Inflammatory macrophage treated with lipopolysaccharide for 4 hours (primary cell): ENCODE data around the gene CACNG7.
"Not testable (repeated sequence)": the region's sequence is repeated elsewhere in the genome, so short reads cannot be mapped to it uniquely, and the experiment has no call there.

Experiments
- DNase-seq: peaks from one replicate; pipeline ENCODE4 v3.0.0-alpha.2; 2020

CACNG7 gene, protein sequence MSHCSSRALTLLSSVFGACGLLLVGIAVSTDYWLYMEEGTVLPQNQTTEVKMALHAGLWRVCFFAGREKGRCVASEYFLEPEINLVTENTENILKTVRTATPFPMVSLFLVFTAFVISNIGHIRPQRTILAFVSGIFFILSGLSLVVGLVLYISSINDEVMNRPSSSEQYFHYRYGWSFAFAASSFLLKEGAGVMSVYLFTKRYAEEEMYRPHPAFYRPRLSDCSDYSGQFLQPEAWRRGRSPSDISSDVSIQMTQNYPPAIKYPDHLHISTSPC

DNA sequence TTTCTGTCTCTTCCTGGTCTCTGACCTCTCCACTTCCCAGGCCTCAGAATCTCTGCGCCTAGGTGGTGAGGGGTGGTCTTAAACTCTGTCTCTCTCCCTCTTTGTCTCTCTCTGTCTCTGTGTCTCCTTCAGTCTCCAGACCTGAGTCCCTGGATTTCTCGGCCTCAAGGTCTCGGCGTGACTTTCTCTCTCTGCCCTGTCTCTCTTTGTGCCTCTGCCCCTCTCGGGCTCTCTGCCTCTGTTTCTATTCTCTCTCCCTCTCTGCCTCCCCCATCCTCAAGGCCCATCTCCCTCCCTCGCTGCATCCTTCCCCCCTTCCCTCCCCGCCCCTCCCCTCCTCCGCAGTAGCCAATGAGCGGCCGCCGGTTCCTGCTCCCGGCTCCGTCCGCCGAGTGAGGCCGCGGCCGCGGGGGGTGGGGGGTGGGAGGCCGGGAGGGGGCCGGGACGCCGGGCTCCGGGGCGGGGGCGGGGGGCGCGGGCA lies at the start of gene CACNG7:
TSS of gene CACNG7 (plus strand) at position 344 of the 481 bp plus-strand sequence. CDS start 3,554 bp downstream, outside the sequence.
- no peak for DNase-seq

DNA sequence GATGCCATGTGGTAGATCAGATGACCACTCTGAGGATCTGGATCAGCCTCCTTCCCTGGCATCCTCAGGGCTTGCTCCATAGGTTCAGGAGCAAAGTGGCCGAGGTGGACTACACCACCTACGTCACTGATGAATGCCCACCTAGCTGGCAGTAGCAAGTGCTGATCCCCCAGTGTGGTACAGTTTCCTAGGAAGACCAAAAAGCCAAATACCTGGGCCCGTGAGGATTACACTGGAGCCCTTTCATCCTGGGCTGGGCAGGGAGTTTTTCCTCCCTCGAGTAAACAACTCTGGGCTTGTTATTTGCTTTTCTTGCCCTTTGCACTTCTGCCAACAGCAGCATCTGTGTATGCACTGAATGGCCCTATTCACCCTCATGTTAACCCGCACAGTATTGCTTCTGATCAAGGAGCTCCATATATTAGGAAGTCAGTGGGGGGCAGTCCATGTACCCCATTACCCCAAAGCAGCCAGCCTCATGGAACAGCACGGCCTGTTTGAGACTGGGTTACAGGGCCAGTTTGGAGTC lies 44.7 kb upstream of the CACNG7 start:
- DNase-seq: no peak

DNA sequence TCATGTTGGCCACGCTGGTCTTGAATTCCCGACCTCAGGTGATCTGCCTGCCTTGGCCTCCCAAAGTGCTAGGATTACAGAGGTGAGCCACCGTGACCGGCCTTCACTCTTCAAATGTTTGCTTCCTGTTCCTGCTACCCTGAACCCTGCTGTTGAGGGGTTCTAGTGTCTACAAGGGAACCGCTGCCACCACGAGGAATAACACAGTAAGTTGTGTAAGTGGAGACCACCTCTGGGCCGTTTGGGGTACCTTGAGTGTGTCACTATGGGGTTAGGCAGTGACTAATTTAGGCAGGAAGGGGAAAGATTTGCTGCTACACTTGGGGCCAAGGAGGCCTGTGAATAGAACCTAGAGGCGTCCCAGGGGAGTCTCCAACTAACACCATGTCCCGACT lies 43.6 kb upstream of the CACNG7 start:
- DNase-seq: no peak

DNA sequence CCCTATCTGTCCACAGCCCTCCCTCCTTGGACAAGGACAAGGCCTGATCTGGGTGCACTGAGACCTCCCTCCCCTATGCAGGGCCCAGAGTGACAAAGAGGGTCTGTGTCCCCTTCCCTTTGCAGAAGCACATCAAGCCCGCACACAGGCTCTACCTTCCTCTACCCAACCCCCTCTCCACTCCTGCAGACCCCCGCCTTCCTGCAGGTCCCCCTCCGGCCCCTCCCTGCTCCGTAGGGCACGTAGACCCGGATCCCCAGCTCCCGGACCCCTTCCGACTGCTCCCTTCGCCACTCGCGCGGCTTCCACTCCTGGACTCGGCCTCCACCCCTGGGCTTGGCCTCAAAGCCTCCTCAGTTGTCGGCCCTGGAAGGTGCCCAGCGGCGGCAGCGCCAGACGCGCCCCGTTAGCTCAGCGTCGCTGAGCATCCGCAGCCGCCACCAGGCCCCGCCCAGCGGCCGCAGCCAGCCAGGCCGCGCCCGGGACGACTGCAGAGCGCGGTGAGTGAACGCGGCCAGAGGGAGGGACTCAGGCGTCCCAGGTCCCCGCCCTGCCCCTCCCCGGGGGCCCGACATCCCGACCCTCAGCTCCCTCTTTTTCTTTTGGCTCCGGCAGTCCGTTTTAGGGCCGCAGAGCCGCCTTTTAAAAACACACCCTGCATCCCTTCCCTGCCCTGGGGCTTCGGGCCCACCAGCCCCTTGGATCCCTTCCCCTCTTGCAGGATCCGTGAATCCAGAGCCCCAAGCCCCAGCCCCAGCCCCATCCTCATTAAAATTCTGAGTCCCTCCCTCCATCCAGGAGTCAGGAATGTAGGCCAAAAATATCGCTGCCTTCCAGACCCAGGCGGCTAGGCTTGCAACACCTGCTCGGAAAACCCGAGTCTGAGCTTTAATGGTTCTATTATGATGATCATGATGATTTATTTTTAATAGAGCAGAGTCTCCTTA lies 42.9 kb upstream of the CACNG7 start:
- peak; percentile 68 for DNase-seq

DNA sequence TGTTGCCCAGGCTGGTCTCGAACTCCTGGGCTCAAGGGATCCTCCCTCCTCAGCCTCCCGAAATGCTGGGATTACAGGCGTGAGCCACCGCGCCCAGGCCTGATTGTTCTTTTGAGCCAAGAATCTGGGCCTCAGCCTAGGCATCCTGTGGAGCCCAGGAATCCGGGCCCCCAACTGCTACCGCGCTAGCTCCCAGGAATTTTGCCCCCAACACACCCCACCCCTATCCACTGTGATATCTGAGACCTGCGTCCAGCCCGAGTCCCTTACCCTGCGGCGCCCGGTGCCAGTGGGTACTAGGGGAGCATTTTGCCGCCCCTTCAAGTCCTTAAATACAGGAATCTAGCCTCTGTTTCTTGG lies 42.2 kb upstream of the CACNG7 start:
- no peak for DNase-seq

DNA sequence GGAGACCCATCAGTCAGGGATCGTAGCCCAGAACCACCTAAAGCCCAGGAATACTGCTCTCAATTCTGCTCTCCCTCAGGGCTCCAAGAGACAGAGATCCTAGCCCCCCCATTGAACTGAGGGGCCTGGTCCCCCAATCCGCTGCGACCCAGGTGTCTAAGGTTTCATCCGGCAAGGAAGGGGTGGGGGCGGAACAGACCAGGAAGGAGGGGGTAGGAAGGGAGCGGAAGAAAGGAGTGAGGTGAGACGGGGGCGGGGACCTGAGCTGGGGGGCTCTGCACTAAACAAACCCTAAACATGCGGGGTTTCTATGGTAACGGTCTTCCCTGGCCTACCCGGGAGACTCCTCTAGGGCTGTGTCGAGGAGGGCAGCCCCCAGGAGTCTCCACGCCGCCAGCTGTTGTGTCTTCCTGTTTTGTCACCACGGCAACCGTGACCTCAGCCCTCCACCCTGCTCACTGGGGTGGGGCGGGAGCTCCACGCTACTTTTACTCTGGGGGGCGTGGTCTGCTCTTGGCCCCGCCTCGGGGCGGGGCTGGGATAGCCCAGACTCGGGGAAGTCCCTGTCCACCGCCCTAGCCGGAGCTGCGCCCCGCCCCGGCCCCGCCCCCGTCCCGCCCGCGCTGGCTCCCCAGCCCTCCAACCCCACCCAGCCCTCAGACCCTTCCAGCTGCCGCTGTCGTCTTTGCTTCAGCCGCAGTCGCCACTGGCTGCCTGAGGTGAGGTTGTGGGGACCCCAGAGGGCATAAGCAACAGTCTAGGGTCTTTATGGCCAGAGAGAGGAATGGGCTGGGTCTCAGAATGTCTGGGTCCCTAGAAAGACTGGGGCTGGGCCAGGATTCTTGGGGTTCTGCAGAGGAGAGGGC lies 41.6 kb upstream of the CACNG7 start, which contains the start of gene MYADM:
TSS of gene MYADM (plus strand) at position 659 of the 866 bp plus-strand sequence. CDS start 5,647 bp downstream, outside the sequence.
- DNase-seq: peak; percentile 98

DNA sequence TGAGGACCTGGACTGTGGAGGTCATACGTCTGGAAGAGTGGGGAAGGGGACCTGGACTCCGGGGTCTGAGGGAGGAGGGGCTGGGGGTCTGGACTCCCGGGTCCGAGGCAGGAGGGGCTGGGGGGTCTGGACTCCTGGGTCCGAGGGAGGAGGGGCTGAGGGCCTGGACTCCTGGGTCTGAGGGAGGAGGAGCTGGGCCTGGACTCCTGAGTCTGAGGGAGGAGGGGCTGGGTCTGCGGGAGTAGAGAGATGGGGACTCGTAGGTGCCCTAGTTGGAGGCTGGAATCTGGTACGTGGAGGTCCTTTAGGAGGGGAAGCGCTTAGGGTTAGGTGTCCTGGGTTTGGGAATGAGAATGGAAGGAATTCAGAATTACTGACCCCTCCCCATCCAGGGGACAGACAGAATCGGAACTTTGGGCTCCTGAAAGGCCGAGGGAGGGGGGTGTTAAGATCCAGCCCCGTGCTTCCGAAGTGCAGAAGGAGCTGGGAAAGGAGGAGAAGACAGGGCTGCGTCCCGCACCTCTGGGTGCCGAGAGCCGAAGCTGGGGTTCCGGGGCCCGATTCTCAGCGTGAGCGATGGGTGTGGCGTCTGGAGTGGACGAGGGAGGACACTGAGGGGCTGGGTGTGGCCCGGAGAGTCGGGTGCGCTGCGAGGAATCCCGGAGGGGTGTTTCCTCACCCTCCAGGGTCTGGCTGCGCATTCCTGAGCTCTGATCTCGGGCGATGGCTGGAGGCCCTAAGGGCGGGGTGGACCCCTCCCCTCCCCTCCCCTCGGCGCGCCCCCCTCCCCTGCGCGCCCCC lies 40.8 kb upstream of the CACNG7 start:
- peak; percentile 80 for DNase-seq

DNA sequence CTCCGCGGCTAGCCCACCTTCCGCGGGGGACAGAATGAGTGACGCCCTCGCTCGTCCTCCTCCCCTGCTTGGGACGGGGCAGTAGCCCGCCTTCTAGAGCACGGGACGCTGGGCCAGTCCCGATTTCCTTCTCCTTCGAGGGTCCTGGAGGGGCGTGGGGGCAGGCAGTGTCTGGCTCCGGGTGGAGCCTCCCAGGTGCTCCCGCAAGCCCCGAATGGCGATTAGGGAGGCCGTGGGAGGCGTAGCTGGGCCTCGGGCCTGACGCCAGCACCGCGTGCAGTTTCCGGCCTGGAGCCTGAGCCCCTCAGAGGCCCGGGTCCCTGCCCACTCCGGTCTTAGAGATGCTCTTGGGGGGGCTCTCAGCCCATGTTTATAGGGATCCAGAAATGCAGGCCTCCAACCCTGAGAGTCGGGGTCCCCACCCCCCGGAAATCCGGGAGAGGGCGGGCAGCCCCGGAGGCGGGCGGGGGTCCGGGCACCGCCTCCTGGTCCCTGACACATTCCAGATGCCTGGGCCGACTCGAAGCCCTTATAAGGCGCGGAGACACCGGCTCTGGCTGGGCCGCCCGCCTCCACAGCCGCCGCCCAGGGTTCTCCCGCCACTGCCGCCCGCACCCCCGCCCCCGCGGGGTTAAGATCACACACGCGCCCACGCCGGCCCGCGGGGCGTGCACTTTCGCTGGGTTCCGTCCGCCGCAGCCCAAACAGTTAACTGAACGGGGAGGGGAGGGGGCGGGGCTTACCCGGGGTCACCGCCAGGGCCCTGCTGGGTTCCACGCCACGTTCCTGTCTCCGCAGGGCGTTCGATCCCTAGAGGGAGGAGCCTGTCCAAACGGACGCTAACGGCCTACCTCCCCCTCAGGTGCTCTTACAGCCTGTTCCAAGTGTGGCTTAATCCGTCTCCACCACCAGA lies 39.9 kb upstream of the CACNG7 start:
- DNase-seq: peak; percentile 92

DNA sequence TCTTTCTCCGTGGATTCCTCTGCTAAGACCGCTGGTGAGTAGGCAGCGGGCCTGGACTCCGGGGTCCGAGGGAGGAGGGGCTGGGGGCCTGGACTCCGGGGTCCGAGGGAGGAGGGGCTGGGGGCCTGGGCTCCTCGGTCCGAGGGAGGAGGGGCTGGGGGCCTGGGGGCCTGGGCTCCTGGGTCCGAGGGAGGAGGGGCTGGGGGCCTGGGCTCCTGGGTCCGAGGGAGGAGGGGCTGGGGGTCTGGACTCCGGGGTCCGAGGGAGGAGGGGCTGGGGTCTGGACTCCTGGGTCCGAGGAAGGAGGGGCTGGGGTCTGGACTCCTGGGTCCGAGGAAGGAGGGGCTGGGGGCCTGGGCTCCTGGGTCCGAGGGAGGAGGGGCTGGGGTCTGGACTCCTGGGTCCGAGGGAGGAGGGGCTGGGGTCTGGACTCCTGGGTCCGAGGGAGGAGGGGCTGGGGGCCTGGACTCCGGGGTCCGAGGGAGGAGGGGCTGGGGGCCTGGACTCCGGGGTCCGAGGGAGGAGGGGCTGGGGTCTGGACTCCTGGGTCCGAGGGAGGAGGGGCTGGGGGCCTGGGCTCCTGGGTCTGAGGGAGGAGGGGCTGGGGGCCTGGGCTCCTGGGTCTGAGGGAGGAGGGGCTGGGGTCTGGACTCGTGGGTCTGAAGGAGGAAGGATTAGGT lies 39.1 kb upstream of the CACNG7 start:
- DNase-seq: not testable (repeated sequence)

DNA sequence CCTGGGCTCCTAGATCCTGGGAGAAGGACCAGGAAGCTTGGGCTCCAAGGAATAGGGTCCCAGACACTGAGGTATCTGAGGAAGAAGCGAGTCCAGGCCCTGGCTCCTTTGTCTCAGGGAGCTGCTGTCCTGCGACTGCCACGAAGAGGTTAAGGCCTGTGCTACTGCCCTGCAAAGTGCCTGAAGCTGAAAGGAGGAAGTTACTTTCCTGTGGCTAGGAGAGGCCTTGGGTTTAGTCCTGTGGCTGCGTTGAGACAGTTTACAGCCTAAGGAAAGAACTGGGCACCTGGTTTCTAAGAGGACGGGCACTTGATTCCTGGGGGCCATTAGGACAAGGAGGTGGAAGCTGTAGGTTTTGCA lies 38.6 kb upstream of the CACNG7 start:
- DNase-seq: peak; percentile 83

DNA sequence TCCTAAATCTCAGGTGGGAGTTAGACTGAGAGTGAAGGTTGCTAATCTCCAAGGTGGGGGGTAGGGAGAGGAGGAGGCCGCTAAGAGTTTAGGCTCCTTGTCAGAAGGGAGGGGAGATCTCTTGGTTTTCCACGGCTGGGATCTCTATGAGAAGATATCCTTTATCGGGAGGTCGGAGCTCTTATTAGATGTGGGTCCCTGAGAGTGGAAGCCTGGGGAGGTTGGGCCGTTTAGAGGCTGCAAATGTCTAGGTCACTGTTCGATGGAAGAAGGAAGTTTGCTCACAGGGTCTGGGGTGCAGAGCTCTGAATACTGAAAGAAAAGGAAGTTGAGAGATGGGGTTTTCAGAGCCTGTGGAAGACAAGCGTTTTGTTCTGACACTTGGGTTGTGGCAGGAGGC lies 37.6 kb upstream of the CACNG7 start:
- peak; percentile 74 for DNase-seq

DNA sequence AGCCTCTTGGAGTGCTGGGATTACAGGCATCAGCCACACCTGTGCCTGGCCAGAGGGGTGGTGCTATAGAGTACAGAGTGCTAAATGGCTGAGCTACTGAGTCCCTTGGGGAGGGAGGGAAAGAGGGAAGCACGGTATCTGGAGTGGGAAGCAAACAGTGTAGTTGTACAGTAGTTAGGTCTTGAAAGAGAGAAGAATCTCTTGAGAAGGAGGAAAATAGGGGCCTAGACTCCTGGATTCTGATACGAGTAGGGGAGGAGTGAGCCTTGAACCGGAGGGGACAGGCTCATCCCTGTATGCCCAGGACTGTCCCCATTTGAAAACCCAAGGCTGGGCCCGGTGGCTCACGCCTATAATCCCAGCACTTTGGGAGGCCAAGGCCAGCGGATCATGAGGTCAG lies 36.3 kb upstream of the CACNG7 start:
- DNase-seq: no peak

DNA sequence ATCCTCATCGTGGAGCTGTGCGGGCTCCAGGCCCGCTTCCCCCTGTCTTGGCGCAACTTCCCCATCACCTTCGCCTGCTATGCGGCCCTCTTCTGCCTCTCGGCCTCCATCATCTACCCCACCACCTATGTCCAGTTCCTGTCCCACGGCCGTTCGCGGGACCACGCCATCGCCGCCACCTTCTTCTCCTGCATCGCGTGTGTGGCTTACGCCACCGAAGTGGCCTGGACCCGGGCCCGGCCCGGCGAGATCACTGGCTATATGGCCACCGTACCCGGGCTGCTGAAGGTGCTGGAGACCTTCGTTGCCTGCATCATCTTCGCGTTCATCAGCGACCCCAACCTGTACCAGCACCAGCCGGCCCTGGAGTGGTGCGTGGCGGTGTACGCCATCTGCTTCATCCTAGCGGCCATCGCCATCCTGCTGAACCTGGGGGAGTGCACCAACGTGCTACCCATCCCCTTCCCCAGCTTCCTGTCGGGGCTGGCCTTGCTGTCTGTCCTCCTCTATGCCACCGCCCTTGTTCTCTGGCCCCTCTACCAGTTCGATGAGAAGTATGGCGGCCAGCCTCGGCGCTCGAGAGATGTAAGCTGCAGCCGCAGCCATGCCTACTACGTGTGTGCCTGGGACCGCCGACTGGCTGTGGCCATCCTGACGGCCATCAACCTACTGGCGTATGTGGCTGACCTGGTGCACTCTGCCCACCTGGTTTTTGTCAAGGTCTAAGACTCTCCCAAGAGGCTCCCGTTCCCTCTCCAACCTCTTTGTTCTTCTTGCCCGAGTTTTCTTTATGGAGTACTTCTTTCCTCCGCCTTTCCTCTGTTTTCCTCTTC lies 35.1 kb upstream of the CACNG7 start:
- DNase-seq: no peak

DNA sequence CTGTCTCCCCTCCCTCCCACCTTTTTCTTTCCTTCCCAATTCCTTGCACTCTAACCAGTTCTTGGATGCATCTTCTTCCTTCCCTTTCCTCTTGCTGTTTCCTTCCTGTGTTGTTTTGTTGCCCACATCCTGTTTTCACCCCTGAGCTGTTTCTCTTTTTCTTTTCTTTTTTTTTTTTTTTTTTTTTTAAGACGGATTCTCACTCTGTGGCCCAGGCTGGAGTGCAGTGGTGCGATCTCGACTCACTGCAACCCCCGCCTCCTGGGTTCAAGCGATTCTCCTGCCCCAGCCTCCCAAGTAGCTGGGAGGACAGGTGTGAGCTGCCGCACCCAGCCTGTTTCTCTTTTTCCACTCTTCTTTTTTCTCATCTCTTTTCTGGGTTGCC lies 34.5 kb upstream of the CACNG7 start:
- DNase-seq: no peak

DNA sequence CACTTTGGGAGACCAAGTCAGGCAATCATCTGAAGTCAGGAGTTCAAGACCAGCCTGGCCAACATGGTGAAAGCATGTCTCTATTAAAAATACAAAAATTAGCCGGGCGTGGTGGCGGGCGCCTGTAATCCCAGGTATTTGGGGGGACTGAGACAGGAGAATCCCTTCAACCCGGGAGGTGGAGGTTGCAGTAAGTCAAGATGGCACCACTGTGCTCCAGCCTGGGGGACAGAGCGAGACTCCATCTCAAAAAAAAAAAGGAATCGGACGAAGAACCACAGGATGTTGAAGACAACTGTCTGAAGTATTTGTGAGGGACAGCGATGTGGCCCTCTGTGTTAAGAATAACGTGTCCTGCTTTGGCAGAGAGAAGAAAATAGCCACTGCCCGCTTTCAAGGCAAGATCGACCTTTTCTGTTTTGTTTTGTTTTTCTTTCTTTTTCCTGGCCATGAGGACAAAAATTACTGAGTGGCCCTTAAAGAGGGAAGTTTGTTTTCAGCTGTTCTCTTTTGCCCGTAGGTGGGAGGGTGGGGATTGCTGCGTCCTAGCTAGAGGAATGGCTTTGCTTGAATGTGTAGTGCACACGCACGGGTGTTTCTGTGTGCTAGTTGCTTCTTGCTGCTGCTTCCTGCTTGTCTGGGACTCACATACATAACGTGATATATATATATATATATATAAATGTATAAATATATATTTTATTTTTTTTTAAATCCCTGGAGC lies 33.3 kb upstream of the CACNG7 start:
- peak; percentile 69 for DNase-seq

DNA sequence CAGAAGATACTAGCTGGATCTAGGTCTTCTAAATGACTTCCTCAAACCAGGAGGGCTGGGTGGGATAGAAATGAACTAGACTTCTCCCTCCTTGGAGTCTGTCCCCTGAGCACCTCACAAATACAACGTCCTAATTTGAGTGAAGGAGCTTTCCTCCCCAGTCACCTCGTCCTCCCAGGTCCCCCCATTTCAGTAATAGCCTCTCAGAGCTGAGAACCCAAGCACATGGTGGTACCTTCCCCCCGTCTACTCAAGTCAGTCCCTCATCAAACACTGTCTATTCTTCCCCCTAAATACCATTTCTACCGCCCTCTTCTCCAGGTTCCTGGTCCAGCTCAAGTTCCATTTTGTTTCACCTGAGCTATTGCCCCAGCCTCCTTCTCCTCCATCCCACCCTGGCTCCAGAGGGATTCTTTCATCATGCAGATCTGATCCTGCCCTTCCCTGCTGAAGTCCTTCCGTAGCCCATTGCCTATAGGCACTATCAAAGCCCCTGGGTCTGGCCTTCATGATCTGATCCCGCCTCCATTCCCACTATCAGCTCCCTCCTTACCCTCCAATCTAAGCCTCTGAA lies 32.3 kb upstream of the CACNG7 start:
- DNase-seq: no peak

DNA sequence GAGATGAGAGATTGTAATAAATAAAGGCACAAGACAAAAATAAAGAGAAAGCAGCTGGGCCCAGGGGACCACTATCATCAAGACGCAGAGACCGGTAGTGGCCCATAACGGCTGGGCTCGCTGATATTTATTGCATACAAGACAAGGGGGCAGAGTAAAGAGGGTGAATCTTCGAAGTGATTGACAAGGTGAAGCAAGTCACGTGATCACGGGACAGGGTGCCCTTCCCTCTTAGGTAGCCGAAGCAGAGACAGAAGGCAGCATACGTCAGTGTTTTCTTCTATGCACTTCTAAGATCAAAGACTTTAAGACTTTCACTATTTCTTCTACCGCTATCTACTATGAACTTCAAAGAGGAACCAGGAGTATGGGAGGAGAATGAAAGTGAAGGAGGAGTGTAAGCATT lies 31.7 kb upstream of the CACNG7 start:
- peak; percentile 24 for DNase-seq

DNA sequence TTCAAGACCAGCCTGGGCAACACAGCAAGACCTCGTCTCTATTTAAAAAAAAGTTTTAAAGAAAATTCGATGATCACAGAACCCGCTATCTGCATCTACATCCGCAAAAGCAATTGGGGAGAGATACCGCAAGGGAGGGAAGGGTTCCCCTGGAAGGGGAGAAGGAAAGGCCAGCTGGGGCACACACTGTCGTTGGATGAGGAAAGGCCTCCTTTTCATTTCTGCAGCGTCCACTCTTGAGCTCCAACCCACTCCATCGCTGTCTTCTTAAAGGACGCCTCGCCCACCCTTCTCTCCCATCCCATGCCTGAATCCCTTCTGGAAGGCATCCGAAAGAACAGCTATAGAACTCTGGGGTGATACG lies 30.3 kb upstream of the CACNG7 start:
- DNase-seq: no peak
